Epithelial cell of umbilical artery (primary cell): ENCODE results near the gene TIMM22. TPM values are rescaled to one million over a fixed set of nuclear protein-coding genes. Genes with fewer than 3 reads are reported as not detected.

Source experiments
- total RNA-seq: library from RNA; depleted of rRNA; stranded (reverse); fragments of >200 nt; gene quantifications from 2 replicates; pipeline ENCODE4 v1.2.3, GENCODE V29; 2014

TIMM22 gene
- 24.5 and 25.0 TPM in 2 replicates for total RNA-seq

DNA sequence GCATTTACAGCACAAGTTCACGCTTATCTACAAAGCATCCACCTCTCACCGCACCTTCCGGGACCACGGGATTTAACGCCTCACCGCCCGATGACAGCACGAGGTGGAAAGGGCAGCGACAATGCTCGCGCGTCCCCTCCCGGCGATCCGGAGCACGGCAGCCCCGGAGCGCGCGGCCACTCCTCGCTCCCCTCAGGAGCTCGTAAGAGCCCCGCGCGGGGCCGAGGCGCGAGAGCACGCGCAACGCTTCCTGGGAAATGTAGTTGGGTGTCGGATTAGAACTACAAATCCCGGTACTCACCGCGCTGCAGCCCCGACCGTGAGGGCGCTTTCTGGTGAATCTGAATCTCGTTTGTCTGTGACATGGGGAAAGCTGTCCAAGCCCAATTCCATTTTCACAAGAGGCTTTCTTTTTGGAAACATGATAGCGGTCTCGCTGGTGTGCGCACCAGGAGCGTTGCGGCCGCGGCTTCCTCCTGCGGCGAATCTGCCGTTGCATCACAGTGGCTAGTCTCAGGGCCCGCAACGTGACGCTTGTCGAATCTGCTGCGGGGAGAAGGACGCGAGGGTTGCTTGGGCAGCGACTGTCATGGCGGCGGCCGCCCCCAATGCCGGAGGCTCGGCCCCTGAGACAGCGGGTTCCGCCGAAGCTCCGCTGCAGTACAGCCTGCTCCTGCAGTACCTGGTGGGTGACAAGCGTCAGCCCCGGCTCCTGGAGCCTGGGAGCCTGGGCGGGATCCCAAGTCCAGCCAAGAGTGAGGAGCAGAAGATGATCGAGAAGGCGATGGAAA, at the start of gene TIMM22:
Gene TIMM22 (plus strand): TSS at position 576 of the 791 bp plus-strand sequence. CDS start 14 bp downstream, at position 590.

DNA sequence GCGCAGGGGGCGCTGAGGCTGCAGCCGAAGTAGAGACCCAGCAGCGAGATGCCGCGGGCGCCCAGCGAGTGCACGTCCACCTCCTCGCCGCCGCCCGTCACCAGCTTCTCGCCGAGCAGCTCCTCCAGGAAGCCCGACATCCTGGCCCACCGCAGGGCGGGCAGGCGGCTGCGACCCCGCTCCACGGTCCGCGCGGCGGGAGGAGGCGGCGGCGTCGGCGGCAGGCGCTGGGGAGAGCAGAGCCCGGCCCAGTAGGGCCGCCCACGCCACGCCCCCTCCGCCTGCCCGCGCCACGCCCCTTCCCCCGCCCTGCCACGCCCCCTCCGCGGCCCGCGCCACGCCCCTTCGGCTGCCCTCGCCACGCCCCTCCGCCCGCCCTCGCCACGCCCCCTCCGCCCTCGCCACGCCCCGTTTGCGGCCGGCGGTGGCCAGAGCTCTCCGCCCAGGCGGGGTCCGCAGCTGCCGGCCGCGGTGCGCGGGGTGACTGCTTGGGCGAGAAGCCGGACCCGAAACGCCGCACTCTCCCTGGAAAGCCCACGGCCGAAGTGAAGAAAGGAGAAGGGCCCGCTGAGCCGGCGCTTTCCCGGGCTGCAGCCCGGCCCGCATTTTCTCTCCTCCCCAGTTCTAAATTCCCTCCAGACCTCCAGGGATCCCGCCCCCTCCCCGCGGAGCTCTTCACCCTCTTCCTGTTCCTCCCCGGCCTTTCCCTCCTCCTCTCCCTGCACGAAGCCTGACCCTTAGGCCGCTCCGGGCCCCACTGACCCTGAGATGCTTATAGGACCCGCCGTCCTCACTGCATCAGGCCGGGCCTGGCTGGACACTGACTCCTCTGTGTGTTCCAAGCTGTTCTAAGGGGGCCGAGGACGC, 17.2 kb upstream of the TIMM22 start, which contains the start of gene NXN:
Gene NXN (minus strand): TSS at position 238 of the 867 bp plus-strand sequence.

Other genes starting within 250 kb of the TIMM22 start
- 16.6 and 20.5 TPM in 2 replicates for gene GEMIN4, start 244.9 kb upstream of the TIMM22 start, total RNA-seq
- gene GLOD4, start 214.8 kb upstream of the TIMM22 start, total RNA-seq = 54.6 and 76.4 TPM in 2 replicates
- 35.4 and 37.5 TPM in 2 replicates for gene MRM3, start 214.8 kb upstream of the TIMM22 start, total RNA-seq
- 25.7 and 38.6 TPM in 2 replicates for gene NXN, start 17.4 kb upstream of the TIMM22 start, total RNA-seq
- gene ABR, start 182.9 kb downstream of the TIMM22 start, total RNA-seq = 39.0 and 48.8 TPM in 2 replicates